Erythroblast (primary cell): ENCODE measurements around the gene KCNK4.

Experiments
- GATA1 ChIP-seq: IDR thresholded peaks from 2 replicates; pipeline ENCODE4 v1.6.1; 2011; ENCODE audit warnings: low read depth, mild to moderate bottlenecking, control low read depth, low read length, moderate library complexity
- POLR2A ChIP-seq: IDR thresholded peaks from 2 replicates; pipeline ENCODE4 v1.6.1; 2011; ENCODE audit warnings: mild to moderate bottlenecking, low read length

DNA sequence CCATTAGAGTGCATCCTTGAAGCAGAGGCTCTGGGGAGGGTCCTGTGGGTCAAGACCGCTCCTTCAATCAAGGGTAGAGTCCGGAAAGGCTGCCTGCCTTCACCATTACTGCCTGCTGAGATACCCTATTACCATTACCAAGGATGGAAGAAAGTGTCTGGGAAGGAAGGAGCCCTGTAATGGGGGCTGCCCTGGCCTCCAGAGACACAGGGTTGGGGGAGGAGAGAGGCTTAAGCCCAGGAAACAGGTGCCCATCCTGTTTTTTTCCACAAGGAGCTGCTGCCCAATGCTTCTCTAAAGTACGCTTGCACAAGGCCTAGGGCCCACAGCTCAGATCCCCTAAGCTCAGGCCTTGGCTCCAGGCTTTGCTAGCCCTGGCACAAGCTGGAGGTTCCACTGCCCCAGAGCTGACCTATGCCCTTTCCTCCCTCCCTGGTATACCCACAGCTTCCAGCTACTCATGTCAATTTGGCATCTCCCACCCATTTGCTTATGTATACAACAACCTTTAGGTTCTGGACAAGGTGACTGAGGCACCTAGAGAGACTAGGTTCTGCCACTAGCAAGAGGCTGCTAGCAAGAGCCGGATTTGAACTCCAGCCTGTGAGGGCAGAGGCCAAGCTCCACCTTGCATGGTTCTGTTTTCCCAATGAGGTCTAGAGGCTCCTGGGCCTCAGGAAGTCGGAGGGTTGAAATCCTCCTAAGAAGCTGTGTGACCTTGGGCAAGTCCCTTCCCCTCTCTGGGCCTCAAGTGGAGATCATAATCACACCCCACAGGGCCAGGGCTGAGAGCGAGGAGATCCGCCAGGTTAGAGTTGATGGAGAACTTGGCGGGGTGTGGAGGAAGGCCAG lies 41.3 kb upstream of the KCNK4 start:
- TF ChIP-seq POLR2A (no peak), GATA1 (no peak)
